HepG2 (cell line): Measurements from ENCODE around the gene TTLL10. TPM values are rescaled to one million over a fixed set of nuclear protein-coding genes. Genes with fewer than 3 reads are reported as not detected.

Experiments
- AGO1 ChIP-seq: fragments of 200-400 bp; formaldehyde crosslinking; IDR thresholded peaks from 2 replicates; pipeline ENCODE4 v1.6.1; 2017; ENCODE audit warnings: mild to moderate bottlenecking, low read depth, low read length, moderate library complexity; ENCODE audit not compliant: poor library complexity, severe bottlenecking
- EEA1 ChIP-seq: sonication (generic); formaldehyde crosslinking; IDR thresholded peaks from 2 replicates; pipeline ENCODE4 v1.5.1; 2020; ENCODE audit warnings: mild to moderate bottlenecking, missing genetic modification reagents, borderline replicate concordance
- GFI1 ChIP-seq: sonication (generic); formaldehyde crosslinking; IDR thresholded peaks from 2 replicates; pipeline ENCODE4 v1.5.0; 2020; ENCODE audit warnings: missing genetic modification reagents, mild to moderate bottlenecking, borderline replicate concordance
- HIC2 ChIP-seq: sonication (generic); formaldehyde crosslinking; IDR thresholded peaks from 2 replicates; pipeline ENCODE4 v1.9.0; 2022; ENCODE audit warnings: low read depth, missing genetic modification reagents
- NFE2L2 ChIP-seq: fragments of 150-350 bp; IDR thresholded peaks from 2 replicates; pipeline ENCODE4 v1.6.1; 2014; ENCODE audit warnings: low read length
- SMARCE1 ChIP-seq: fragments of 450-650 bp; IDR thresholded peaks from 2 replicates; pipeline ENCODE4 v1.6.1; 2017; ENCODE audit warnings: borderline replicate concordance
- SP140L ChIP-seq: sonication (generic); formaldehyde crosslinking; IDR thresholded peaks from 2 replicates; pipeline ENCODE4 v1.4.0; 2020; ENCODE audit warnings: missing genetic modification reagents, borderline replicate concordance
- THAP9 ChIP-seq: sonication (generic); formaldehyde crosslinking; IDR thresholded peaks from 2 replicates; pipeline ENCODE4; 2020; ENCODE audit warnings: missing genetic modification reagents, mild to moderate bottlenecking, borderline replicate concordance
- WIZ ChIP-seq: sonication (generic); formaldehyde crosslinking; IDR thresholded peaks from 2 replicates; pipeline ENCODE4 v1.5.1; 2020; ENCODE audit warnings: mild to moderate bottlenecking, missing genetic modification reagents
- ZBTB10 ChIP-seq: sonication (generic); formaldehyde crosslinking; IDR thresholded peaks from 2 replicates; pipeline ENCODE4 v1.4.0; 2020; ENCODE audit warnings: missing genetic modification reagents, borderline replicate concordance
- ZNF552 ChIP-seq: sonication (generic); formaldehyde crosslinking; IDR thresholded peaks from 2 replicates; pipeline ENCODE4 v1.9.0; 2022; ENCODE audit warnings: missing genetic modification reagents, mild to moderate bottlenecking, borderline replicate concordance
- ZNF687 ChIP-seq: sonication (generic); formaldehyde crosslinking; IDR thresholded peaks from 2 replicates; pipeline ENCODE4 v1.5.1; 2020; ENCODE audit warnings: mild to moderate bottlenecking, missing genetic modification reagents, moderate library complexity
- ZNF713 ChIP-seq: sonication (generic); formaldehyde crosslinking; IDR thresholded peaks from 2 replicates; pipeline ENCODE4 v1.4.0; 2020; ENCODE audit warnings: mild to moderate bottlenecking, missing genetic modification reagents
- ZNF816 ChIP-seq: sonication (generic); formaldehyde crosslinking; IDR thresholded peaks from 2 replicates; pipeline ENCODE4 v1.8.0; 2022; ENCODE audit warnings: missing genetic modification reagents, mild to moderate bottlenecking, borderline replicate concordance
- ZSCAN21 ChIP-seq: sonication (generic); formaldehyde crosslinking; IDR thresholded peaks from 2 replicates; pipeline ENCODE4 v1.8.0; 2022; ENCODE audit warnings: mild to moderate bottlenecking, missing genetic modification reagents, moderate library complexity, borderline replicate concordance
- polyA plus RNA-seq, 8 experiments: library from polyadenylated mRNA; depleted of rRNA in 3 of 8; stranded (reverse) in 7 of 8; unstranded in 1 of 8; fragments of >200 nt; fragmentation: Illumina TruSeq in 4 of 8; extraction: Trizol in 4 of 8; gene quantifications; 2 replicates each; pipeline versions ENCODE4 v1.2.1 to v1.2.3, GENCODE V29; 2011 to 2016; ENCODE audit warnings: low read depth in 4 of 8, missing spikeins in 1 of 8, mixed read lengths in 1 of 8; ENCODE audit not compliant: insufficient read depth in 1 of 8
- total RNA-seq, 5 experiments: library from RNA; depleted of rRNA; stranded (reverse); fragments of >200 nt; fragmentation: Illumina TruSeq; extraction: Trizol; gene quantifications; 2 replicates each; pipeline ENCODE4 v1.2.3, GENCODE V29; 2016; ENCODE audit warnings: low read depth in 1 of 5

Gene TTLL10
- total and polyA plus RNA-seq, 2 of the 13 experiments (the other 11 are each of a cell fraction or from before 2014, with no cell fraction given), result not detected

- TF ChIP-seq ZBTB10 (CRISPR knock-in tag) (peak; percentile 20; the same call in 1 of the 2 replicates), HIC2 (CRISPR knock-in tag) (peak; percentile 70; the same call in 1 of the 2 replicates), GFI1 (CRISPR knock-in tag) (0 out of 2 replicates have a peak, but pooled peaks have one; percentile 12), SP140L (CRISPR knock-in tag) (no peak), ZSCAN21 (peak; percentile 37; the same call in 1 of the 2 replicates), ZNF552 (CRISPR knock-in tag) (no peak), AGO1 (peak; percentile 4), ZNF713 (CRISPR knock-in tag) (0 out of 2 replicates have a peak, but pooled peaks have one; percentile 12), EEA1 (peak; percentile 14; the same call in 1 of the 2 replicates), THAP9 (CRISPR knock-in tag) (peak; percentile 36; the same call in 1 of the 2 replicates), WIZ (CRISPR knock-in tag) (peak; percentile 11; the same call in 1 of the 2 replicates), NFE2L2 (no peak), ZNF816 (CRISPR knock-in tag) (peak; percentile 21; the same call in 1 of the 2 replicates), SMARCE1 (no peak), ZNF687 (CRISPR knock-in tag) (peak; percentile 74)
These were observed 45.9 kb upstream of the TTLL10 start (continued) for GRCh38 chr1:1127551-1128451.
